HG02798 (cell line): Measurements from ENCODE around the gene TBX3.

Source experiments
- ATAC-seq: cut with Tn5 transposase; IDR thresholded peaks from one replicate; pipeline ENCODE4 v1.9.1; 2021; ENCODE audit warnings: mild to moderate bottlenecking; ENCODE audit not compliant: unreplicated experiment, poor library complexity

TBX3 gene

GRCh38 chr12:114669401-114670290 is 14.3 kb downstream of the TBX3 start:
- ATAC-seq, result no peak

GRCh38 chr12:114668886-114669288 is 15.1 kb downstream of the TBX3 start:
- ATAC-seq, result no peak

- ATAC-seq, result no peak
Observed at GRCh38 chr12:114668151-114668885, 15.7 kb downstream of the TBX3 start.

- no peak for ATAC-seq
Observed at GRCh38 chr12:114667669-114668150, 16.3 kb downstream of the TBX3 start.

GRCh38 chr12:114666746-114667668 is 17.0 kb downstream of the TBX3 start:
- no peak for ATAC-seq

GRCh38 chr12:114665411-114666260 is 18.3 kb downstream of the TBX3 start:
- ATAC-seq, result no peak

GRCh38 chr12:114664651-114665320 is 19.2 kb downstream of the TBX3 start:
- ATAC-seq, result no peak

GRCh38 chr12:114662512-114663177 is 21.3 kb downstream of the TBX3 start:
- no peak for ATAC-seq

- no peak for ATAC-seq
Observed at GRCh38 chr12:114661245-114661644, 22.7 kb downstream of the TBX3 start.

GRCh38 chr12:114659084-114659483 is 24.9 kb downstream of the TBX3 start:
- ATAC-seq, result no peak

GRCh38 chr12:114658002-114658441 is 26.0 kb downstream of the TBX3 start:
- ATAC-seq, result no peak

GRCh38 chr12:114657597-114657920 is 26.4 kb downstream of the TBX3 start:
- no peak for ATAC-seq

- no peak for ATAC-seq
Observed at GRCh38 chr12:114656906-114657596, 26.9 kb downstream of the TBX3 start.

- no peak for ATAC-seq
Observed at GRCh38 chr12:114655934-114656749, 27.8 kb downstream of the TBX3 start.

GRCh38 chr12:114649585-114649984 is 34.4 kb downstream of the TBX3 start:
- no peak for ATAC-seq

GRCh38 chr12:114648711-114649110 is 35.3 kb downstream of the TBX3 start:
- no peak for ATAC-seq
